PFSK-1 (cell line): ENCODE data around the gene MVK.

Experiments used
- FOXP2 ChIP-seq: optimal IDR thresholded peaks from 2 replicates; pipeline ENCODE3; 2011; ENCODE audit warnings: borderline replicate concordance, control low read depth, inconsistent platforms; ENCODE audit not compliant: insufficient read depth; ENCODE audit errors: extremely low read length, extremely low read depth
- POLR2AphosphoS5 ChIP-seq: IDR thresholded peaks from 2 replicates; pipeline ENCODE4 v1.6.1; 2012; ENCODE audit warnings: low read depth, mild to moderate bottlenecking, control low read depth, low read length, moderate library complexity
- SIN3A ChIP-seq: IDR thresholded peaks from 2 replicates; pipeline ENCODE4 v1.6.1; 2012; ENCODE audit warnings: mild to moderate bottlenecking, low read length, moderate library complexity, borderline replicate concordance; ENCODE audit not compliant: insufficient read depth
- TAF1 ChIP-seq: IDR thresholded peaks from 2 replicates; pipeline ENCODE4 v1.6.1; 2012; ENCODE audit warnings: low read length, control low read depth, borderline replicate concordance; ENCODE audit not compliant: insufficient read depth
- TF ChIP-seq, protein P1 (sequence below), 2 experiments: IDR thresholded peaks; 2 replicates each; pipeline versions ENCODE4 v1.6.1 to v1.8.0; 2011 to 2012; ENCODE audit warnings: low read depth in 2 of 2, low read length in 2 of 2, control low read depth in 1 of 2, inconsistent platforms in 1 of 2, mild to moderate bottlenecking in 1 of 2, moderate library complexity in 1 of 2; ENCODE audit not compliant: insufficient read depth in 1 of 2

Gene MVK

GRCh38 chr12:109624467-109624866 is 50.9 kb downstream of the MVK start:
- TF ChIP-seq TAF1 (no peak), SIN3A (no peak)
- TF ChIP-seq, protein P1, sequence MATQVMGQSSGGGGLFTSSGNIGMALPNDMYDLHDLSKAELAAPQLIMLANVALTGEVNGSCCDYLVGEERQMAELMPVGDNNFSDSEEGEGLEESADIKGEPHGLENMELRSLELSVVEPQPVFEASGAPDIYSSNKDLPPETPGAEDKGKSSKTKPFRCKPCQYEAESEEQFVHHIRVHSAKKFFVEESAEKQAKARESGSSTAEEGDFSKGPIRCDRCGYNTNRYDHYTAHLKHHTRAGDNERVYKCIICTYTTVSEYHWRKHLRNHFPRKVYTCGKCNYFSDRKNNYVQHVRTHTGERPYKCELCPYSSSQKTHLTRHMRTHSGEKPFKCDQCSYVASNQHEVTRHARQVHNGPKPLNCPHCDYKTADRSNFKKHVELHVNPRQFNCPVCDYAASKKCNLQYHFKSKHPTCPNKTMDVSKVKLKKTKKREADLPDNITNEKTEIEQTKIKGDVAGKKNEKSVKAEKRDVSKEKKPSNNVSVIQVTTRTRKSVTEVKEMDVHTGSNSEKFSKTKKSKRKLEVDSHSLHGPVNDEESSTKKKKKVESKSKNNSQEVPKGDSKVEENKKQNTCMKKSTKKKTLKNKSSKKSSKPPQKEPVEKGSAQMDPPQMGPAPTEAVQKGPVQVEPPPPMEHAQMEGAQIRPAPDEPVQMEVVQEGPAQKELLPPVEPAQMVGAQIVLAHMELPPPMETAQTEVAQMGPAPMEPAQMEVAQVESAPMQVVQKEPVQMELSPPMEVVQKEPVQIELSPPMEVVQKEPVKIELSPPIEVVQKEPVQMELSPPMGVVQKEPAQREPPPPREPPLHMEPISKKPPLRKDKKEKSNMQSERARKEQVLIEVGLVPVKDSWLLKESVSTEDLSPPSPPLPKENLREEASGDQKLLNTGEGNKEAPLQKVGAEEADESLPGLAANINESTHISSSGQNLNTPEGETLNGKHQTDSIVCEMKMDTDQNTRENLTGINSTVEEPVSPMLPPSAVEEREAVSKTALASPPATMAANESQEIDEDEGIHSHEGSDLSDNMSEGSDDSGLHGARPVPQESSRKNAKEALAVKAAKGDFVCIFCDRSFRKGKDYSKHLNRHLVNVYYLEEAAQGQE (IDR thresholded peaks at IDR 0.05; ENCODE audit: insufficient read depth in 1 of 2, low read depth in 2 of 2, low read length in 2 of 2): no peak

DNA sequence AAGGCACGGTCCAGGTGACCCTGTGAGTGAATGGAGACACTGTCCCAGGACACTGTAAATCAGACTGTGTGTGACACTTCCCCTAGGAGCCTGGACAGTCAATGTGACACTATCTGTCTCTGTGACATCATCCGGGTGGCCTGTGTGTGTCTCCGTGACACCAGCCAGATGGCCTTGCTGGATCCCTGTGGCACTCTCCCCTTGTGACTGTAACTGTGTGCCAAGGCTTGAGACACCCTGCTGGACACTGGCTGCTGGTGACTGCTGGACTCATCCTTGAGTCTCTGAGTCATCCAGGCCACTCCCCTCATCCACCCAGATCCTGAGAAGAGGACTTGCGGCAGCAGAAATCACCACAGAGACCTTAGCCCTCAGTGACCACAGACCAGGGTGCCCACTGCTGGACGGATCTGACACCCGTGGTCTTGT is 51.6 kb downstream of the MVK start:
- TF ChIP-seq TAF1: no peak

DNA sequence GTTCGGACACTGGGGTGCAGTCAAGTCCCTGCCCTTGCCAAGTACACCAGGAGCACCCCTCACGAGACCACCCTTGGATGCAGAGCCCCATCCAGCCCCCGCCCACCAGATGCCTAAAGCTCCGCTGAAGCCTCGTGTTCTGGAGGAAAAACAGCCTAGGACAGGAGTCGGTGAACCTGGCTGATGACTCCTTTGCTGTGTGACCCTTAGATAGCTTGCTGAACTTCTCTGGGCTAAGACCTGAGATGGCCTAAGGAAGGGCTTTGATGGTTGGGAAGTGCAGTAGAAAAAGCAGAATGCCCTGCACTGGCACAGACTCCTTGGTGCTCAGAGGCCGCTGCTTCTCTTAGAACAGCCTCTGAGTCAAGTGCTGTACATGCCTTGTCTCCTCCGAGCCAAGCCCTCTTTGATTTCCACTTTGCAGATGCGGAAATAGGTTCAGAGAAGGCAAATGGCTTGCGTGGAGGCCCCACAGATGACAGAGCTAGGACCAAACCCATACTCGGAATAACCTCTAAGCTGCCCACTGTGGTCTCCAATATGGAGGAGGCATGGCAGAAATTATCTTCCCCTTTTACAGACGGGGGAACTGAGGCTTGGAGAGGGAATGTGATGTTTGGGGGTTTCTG is 52.3 kb downstream of the MVK start:
- TF ChIP-seq TAF1: no peak
- TF ChIP-seq, protein P1 (IDR thresholded peaks at IDR 0.05; ENCODE audit: insufficient read depth in 1 of 2, low read depth in 2 of 2, low read length in 2 of 2): no peak
- TF ChIP-seq POLR2AphosphoS5: no peak
- TF ChIP-seq FOXP2: no peak
- no peak for TF ChIP-seq SIN3A

DNA sequence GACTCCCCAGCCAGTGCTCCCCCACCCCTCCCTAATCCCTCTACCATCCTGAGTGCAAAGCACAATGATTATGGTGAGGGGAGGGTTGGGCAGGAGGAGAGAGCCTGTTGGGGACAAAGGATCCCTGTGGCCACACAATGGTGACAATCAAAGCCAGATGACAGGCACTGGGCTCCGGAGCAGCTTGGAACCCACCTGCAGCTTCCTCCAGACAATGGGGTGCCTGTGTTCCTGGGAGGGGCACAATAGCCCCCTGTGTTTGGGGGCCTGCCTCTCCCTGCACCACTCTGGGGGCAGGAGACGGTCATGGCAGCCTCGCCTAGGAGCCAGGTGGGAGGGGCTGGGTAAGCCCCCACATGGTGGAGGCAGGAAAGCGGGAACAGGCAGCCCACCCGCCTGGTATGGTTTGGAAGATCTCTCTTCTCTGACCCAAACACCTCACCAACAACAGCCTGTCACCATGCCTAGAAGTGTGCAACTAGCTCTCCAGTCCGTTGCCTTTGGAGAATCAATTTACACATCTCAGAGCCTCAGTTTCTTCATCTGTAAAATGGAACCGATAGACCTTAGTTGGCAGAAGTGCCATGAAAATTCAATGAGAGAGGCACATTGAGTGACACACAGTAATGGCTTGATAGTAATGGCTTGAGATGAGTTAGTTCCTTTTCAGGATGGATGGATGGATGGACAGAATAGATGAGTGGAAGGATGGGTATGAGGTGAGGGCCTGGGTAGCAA is 53.0 kb downstream of the MVK start:
- TF ChIP-seq POLR2AphosphoS5 (no peak), TAF1 (no peak), FOXP2 (no peak), SIN3A (no peak)
- TF ChIP-seq, protein P1 (IDR thresholded peaks at IDR 0.05; ENCODE audit: insufficient read depth in 1 of 2, low read depth in 2 of 2, low read length in 2 of 2): no peak

GRCh38 chr12:109627633-109628032 is 54.0 kb downstream of the MVK start:
- TF ChIP-seq SIN3A: no peak
- no peak for TF ChIP-seq TAF1
- TF ChIP-seq, protein P1 (IDR thresholded peaks at IDR 0.05; ENCODE audit: insufficient read depth in 1 of 2, low read depth in 2 of 2, low read length in 2 of 2): no peak
- no peak for TF ChIP-seq POLR2AphosphoS5
- TF ChIP-seq FOXP2: no peak
